OCI-LY1 (cell line): Measurements from ENCODE around the gene FKBP10.

Experiments used
- H2AFZ ChIP-seq: fragments of 200-600 bp; sonication (generic), shearing (Covaris generic); 2 replicates; pipeline ENCODE4 v1.6.0; 2014; ENCODE audit warnings: antibody characterized with exemption, mild to moderate bottlenecking, low read length
- H3F3A ChIP-seq: fragments of 200-600 bp; sonication (generic), shearing (Covaris generic); 2 replicates; pipeline ENCODE4 v1.6.0; 2014; ENCODE audit warnings: mild to moderate bottlenecking, antibody characterized with exemption, low read length, moderate library complexity; ENCODE audit not compliant: insufficient read depth
- H3K27ac ChIP-seq: fragments of 200-600 bp; sonication (generic); 2 replicates; pipeline ENCODE4 v1.5.1; 2014; ENCODE audit warnings: low read length, mixed run types, mild to moderate bottlenecking, low read depth; ENCODE audit not compliant: poor library complexity, severe bottlenecking
- H3K27me3 ChIP-seq: fragments of 200-600 bp; sonication (generic); 2 replicates; pipeline ENCODE4 v1.6.0; 2014; ENCODE audit warnings: antibody characterized with exemption, mild to moderate bottlenecking, low read length, moderate library complexity; ENCODE audit not compliant: insufficient read depth
- H3K36me3 ChIP-seq: fragments of 200-600 bp; sonication (generic); 2 replicates; pipeline ENCODE4 v1.6.1; 2014; ENCODE audit warnings: mild to moderate bottlenecking, antibody characterized with exemption, low read length, moderate library complexity, mixed read lengths; ENCODE audit not compliant: insufficient read depth
- H3K4me1 ChIP-seq: fragments of 200-600 bp; sonication (generic); 2 replicates; pipeline ENCODE4 v1.5.1; 2014; ENCODE audit warnings: mild to moderate bottlenecking, low read length, moderate library complexity; ENCODE audit not compliant: insufficient read depth, severe bottlenecking
- H3K4me2 ChIP-seq: fragments of 200-600 bp; sonication (generic), shearing (Covaris generic); 2 replicates; pipeline ENCODE4 v1.6.1; 2014; ENCODE audit warnings: low read length
- H3K4me3 ChIP-seq: fragments of 200-600 bp; sonication (generic); 2 replicates; pipeline ENCODE4 v1.5.1; 2014; ENCODE audit warnings: low read length, low read depth, mild to moderate bottlenecking, mixed read lengths; ENCODE audit not compliant: poor library complexity, severe bottlenecking
- H3K79me2 ChIP-seq: fragments of 200-600 bp; shearing (Covaris generic); 2 replicates; pipeline ENCODE4 v1.6.1; 2016; ENCODE audit warnings: mixed run types, low read length, mixed read lengths; ENCODE audit not compliant: insufficient read depth
- H3K9ac ChIP-seq: fragments of 200-600 bp; sonication (generic), shearing (Covaris generic); 2 replicates; pipeline ENCODE4 v1.6.1; 2014; ENCODE audit warnings: mild to moderate bottlenecking, low read length, mixed read lengths
- H3K9me2 ChIP-seq: fragments of 200-600 bp; sonication (generic), shearing (Covaris generic); 2 replicates; pipeline ENCODE4 v1.6.1; 2014; ENCODE audit warnings: low read depth, mild to moderate bottlenecking, low read length, mixed read lengths
- H3K9me3 ChIP-seq: fragments of 200-600 bp; shearing (Covaris generic); 2 replicates; pipeline ENCODE4 v1.6.1; 2014; ENCODE audit warnings: low read length, mixed read lengths
- H4K20me1 ChIP-seq: fragments of 200-600 bp; sonication (generic), shearing (Covaris generic); 2 replicates; pipeline ENCODE4 v1.6.0; 2016; ENCODE audit warnings: mild to moderate bottlenecking, low read length; ENCODE audit not compliant: insufficient read depth
- EZH2 ChIP-seq: fragments of 200-600 bp; sonication (generic), shearing (Covaris generic); IDR thresholded peaks from 2 replicates; pipeline ENCODE4 v1.8.0; 2017; ENCODE audit warnings: borderline replicate concordance, mixed run types, mild to moderate bottlenecking, antibody characterized with exemption, low read length, moderate library complexity, mixed read lengths
- TF ChIP-seq, protein P1 (sequence below): fragments of 200-600 bp; sonication (generic), shearing (Covaris generic); IDR thresholded peaks from 2 replicates; pipeline ENCODE4 v1.5.1; 2017; ENCODE audit warnings: mild to moderate bottlenecking, antibody characterized with exemption, low read length, moderate library complexity, mixed read lengths

FKBP10 gene

DNA sequence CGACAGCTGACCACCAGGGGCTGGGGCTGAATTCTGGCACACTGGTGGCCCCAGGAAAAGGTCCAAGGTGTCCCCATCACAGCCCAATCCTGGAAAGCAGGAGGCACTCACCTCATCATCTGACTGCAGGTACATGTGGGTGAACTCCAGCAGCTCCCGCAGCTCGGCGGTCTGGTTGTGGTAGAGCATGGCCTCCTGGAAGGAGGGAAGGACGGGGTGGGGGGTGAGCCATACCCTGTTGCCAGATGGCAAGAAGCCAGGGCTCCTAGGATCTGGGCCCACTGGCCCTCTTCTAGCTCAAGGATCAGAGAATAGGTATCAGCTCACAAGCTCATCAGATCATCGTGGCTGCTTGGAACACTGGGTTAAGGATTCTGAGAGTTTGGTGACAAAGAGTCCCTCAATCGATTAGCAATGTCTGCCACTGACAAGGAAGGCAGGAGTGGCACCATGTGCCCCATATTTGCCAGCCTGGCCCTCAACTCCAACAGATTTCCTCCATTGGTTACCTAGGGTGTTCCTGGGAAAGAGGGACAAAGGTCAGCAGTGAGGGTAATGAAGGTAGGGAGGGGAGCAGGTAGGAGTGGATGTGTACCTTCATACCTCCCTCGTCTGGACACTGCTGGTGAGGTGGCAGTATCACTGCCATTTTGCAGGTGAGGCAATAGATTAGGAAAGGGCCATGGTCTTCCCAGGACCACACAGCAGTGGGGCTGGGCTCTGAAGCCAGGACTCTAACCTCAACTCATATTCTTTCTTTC lies 5.9 kb upstream of the FKBP10 start:
- no peaks in the 10 kb centered on the region for H3F3A ChIP-seq
- no peaks in the 10 kb centered on the region for H3K9me3 ChIP-seq
- no peak overlapping the region for H2AFZ ChIP-seq
- H3K36me3 ChIP-seq: no peaks in the 10 kb centered on the region
- TF ChIP-seq, protein P1, sequence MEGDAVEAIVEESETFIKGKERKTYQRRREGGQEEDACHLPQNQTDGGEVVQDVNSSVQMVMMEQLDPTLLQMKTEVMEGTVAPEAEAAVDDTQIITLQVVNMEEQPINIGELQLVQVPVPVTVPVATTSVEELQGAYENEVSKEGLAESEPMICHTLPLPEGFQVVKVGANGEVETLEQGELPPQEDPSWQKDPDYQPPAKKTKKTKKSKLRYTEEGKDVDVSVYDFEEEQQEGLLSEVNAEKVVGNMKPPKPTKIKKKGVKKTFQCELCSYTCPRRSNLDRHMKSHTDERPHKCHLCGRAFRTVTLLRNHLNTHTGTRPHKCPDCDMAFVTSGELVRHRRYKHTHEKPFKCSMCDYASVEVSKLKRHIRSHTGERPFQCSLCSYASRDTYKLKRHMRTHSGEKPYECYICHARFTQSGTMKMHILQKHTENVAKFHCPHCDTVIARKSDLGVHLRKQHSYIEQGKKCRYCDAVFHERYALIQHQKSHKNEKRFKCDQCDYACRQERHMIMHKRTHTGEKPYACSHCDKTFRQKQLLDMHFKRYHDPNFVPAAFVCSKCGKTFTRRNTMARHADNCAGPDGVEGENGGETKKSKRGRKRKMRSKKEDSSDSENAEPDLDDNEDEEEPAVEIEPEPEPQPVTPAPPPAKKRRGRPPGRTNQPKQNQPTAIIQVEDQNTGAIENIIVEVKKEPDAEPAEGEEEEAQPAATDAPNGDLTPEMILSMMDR: no peak
- TF ChIP-seq EZH2: no peak
- no peak overlapping the region for H3K9ac ChIP-seq
- H3K27ac ChIP-seq: no peak overlapping the region
- H3K4me1 ChIP-seq: peaks cover 16% of the 10 kb centered on the region
- H3K9me2 ChIP-seq: no peaks in the 10 kb centered on the region
- no peaks in the 10 kb centered on the region for H4K20me1 ChIP-seq
- H3K27me3 ChIP-seq: peaks cover 7% of the 10 kb centered on the region; the same call in 1 of the 2 replicates
- H3K4me2 ChIP-seq: no peak overlapping the region
- no peaks in the 10 kb centered on the region for H3K79me2 ChIP-seq
- no peak overlapping the region for H3K4me3 ChIP-seq

GRCh38 chr17:41810659-41811548 lies 1.9 kb upstream of the FKBP10 start:
- no peaks in the 10 kb centered on the region for H3K36me3 ChIP-seq
- H3K4me1 ChIP-seq: peaks cover 7% of the 10 kb centered on the region
- no peak overlapping the region for H2AFZ ChIP-seq
- H3K79me2 ChIP-seq: no peaks in the 10 kb centered on the region
- H3K4me3 ChIP-seq: peak overlapping the region; percentile 53
- TF ChIP-seq, protein P1: no peak
- no peak for TF ChIP-seq EZH2
- no peaks in the 10 kb centered on the region for H3K9me3 ChIP-seq
- peaks cover 7% of the 10 kb centered on the region; the same call in 1 of the 2 replicates for H3K27me3 ChIP-seq
- H3K9ac ChIP-seq: peak overlapping the region; percentile 15; the same call in 1 of the 2 replicates
- H3K4me2 ChIP-seq: peak overlapping the region; percentile 52
- no peaks in the 10 kb centered on the region for H3K9me2 ChIP-seq
- H3F3A ChIP-seq: no peaks in the 10 kb centered on the region
- H3K27ac ChIP-seq: no peak overlapping the region
- H4K20me1 ChIP-seq: no peaks in the 10 kb centered on the region

DNA sequence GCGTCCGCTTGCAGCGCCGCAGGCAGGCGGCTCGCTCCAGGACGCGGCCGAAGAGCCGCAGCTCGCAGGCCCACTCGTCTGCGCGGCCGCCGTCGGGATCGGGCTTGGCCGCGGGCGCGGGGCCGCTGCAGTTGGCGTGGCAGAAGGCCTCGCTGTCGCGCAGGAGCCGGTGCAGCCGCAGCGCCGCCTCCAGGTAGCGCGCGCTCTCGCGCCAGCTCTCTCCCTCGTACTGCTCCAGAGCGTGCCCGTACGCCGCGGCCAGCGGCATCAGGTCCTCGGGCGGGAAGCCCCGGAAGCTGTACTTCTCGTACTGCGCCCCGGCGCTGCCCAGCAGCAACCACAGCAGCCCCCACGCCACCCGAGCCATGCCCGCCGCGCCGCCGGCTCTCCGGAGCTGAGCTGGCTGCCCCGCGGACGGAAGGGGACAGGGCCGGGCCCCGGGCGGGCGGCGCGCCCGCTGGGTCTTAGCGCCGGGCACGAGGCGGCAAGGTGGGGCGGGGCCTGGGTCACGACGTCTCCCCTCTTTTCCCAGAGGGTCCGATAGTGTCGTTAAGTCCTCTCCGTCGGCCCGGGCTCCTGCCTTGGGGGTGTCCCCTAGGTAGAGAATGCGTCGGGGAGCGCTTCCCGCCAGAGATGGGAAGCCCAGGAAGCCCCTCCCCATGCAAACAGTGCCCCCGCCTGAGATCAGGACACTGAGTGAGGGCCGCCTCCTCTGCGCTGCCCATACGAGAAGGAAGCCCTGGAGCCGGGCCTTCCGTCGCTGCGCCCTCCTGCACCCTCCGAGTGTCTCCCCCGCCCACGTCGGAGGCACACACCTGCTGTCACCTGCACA lies 1.0 kb upstream of the FKBP10 start, which contains the start of gene P3H4:
P3H4 (minus strand) TSS at position 401 of the 832 bp plus-strand sequence; CDS start at position 367, 34 bp downstream.
- H3K27ac ChIP-seq: no peak within 1 kb of the TSS
- no peaks in the 10 kb centered on the region for H4K20me1 ChIP-seq
- H3F3A ChIP-seq: no peaks in the 10 kb centered on the region
- H3K9me3 ChIP-seq: no peaks in the 10 kb centered on the region
- H3K9ac ChIP-seq: peak within 1 kb of the TSS; percentile 15; the same call in 1 of the 2 replicates
- no peaks in the 10 kb centered on the region for H3K36me3 ChIP-seq
- no peak within 1 kb of the TSS for H2AFZ ChIP-seq
- H3K27me3 ChIP-seq: peaks cover 7% of the 10 kb centered on the region; the same call in 1 of the 2 replicates
- TF ChIP-seq, protein P1: peak; percentile 48
- no peak for TF ChIP-seq EZH2
- H3K4me3 ChIP-seq: peak within 1 kb of the TSS; percentile 53
- H3K4me2 ChIP-seq: peak within 1 kb of the TSS; percentile 52
- H3K79me2 ChIP-seq: no peaks in the 10 kb centered on the region
- H3K4me1 ChIP-seq: peaks cover 7% of the 10 kb centered on the region
- H3K9me2 ChIP-seq: no peaks in the 10 kb centered on the region
